Measurements from ENCODE around the gene RNF224. TPM values are rescaled to one million over a fixed set of nuclear protein-coding genes. Genes with fewer than 3 reads are reported as not detected.

Gene RNF224
- total RNA-seq, 1 experiment from 2014 or later: 1.2 TPM

GRCh38 chr9:137247135-137247915, 20.0 kb downstream of the RNF224 start:
- intact Hi-C loops (cut with micrococcal nuclease): no loop called here
- TF ChIP-seq EZH2 (IDR thresholded peaks at IDR 0.05; ENCODE audit: low read length, unreplicated experiment): no peak
- no peak for TF ChIP-seq CTCF (conservative IDR thresholded peaks at IDR 0.05; ENCODE audit: low read depth, low read length)
- no peak for TF ChIP-seq EZH2phosphoT487 (IDR thresholded peaks at IDR 0.05; ENCODE audit: borderline replicate concordance, low read length)
- BruUV-seq (replicated peaks): no TSS peak
- no peaks in the 10 kb centered on the region for H3K9me2 ChIP-seq (replicated peaks; ENCODE audit: low read length)
- H3K4me1 ChIP-seq (ENCODE audit: insufficient read depth, low read length): peaks cover 14% of the 10 kb centered on the region
- ATAC-seq: no peak
- H3K4me2 ChIP-seq (ENCODE audit: low read length): no peak overlapping the region
- H2AFZ ChIP-seq (ENCODE audit: low read length): no peak overlapping the region
- H3F3A ChIP-seq (ENCODE audit: low read length, unreplicated experiment): peaks cover 5% of the 10 kb centered on the region
- H3K36me3 ChIP-seq (ENCODE audit: low read depth, low read length): peaks cover 9% of the 10 kb centered on the region
- no peak overlapping the region for H3K27ac ChIP-seq (ENCODE audit: low read length)
- no peak for DNase-seq
- H3K9ac ChIP-seq (ENCODE audit: low read length): no peak overlapping the region
- no peak overlapping the region for H3K4me3 ChIP-seq (ENCODE audit: low read length)
- peaks cover 20% of the 10 kb centered on the region for H4K20me1 ChIP-seq (ENCODE audit: low read length)
- no peaks in the 10 kb centered on the region for H3K27me3 ChIP-seq (ENCODE audit: low read length)
- peaks cover 13% of the 10 kb centered on the region for H3K79me2 ChIP-seq (ENCODE audit: low read length)
- POLR2A ChIA-PET (ENCODE audit: unreplicated experiment): no interaction called here
- CTCF ChIA-PET: no interaction called here
- no peaks in the 10 kb centered on the region for H3K9me3 ChIP-seq (ENCODE audit: low read length)

- intact Hi-C loops (cut with micrococcal nuclease): no loop called here
- no peak for ATAC-seq
- peaks cover 4% of the 10 kb centered on the region for H3K36me3 ChIP-seq (ENCODE audit: low read depth, low read length)
- no peaks in the 10 kb centered on the region for H3K9me3 ChIP-seq (ENCODE audit: low read length)
- H3F3A ChIP-seq (ENCODE audit: low read length, unreplicated experiment): peaks cover 4% of the 10 kb centered on the region
- no peak overlapping the region for H3K9ac ChIP-seq (ENCODE audit: low read length)
- POLR2A ChIA-PET (ENCODE audit: unreplicated experiment): no interaction called here
- no peak for TF ChIP-seq EZH2phosphoT487 (IDR thresholded peaks at IDR 0.05; ENCODE audit: borderline replicate concordance, low read length)
- TF ChIP-seq EZH2 (IDR thresholded peaks at IDR 0.05; ENCODE audit: low read length, unreplicated experiment): no peak
- peaks cover 7% of the 10 kb centered on the region for H3K79me2 ChIP-seq (ENCODE audit: low read length)
- peaks cover 15% of the 10 kb centered on the region for H4K20me1 ChIP-seq (ENCODE audit: low read length)
- H3K27me3 ChIP-seq (ENCODE audit: low read length): no peaks in the 10 kb centered on the region
- DNase-seq: no peak
- no peaks in the 10 kb centered on the region for H3K9me2 ChIP-seq (replicated peaks; ENCODE audit: low read length)
- no peak overlapping the region for H3K4me3 ChIP-seq (ENCODE audit: low read length)
- H2AFZ ChIP-seq (ENCODE audit: low read length): no peak overlapping the region
- H3K4me2 ChIP-seq (ENCODE audit: low read length): no peak overlapping the region
- H3K27ac ChIP-seq (ENCODE audit: low read length): no peak overlapping the region
- CTCF ChIA-PET: no interaction called here
- BruUV-seq (replicated peaks): no TSS peak
- H3K4me1 ChIP-seq (ENCODE audit: insufficient read depth, low read length): peaks cover 8% of the 10 kb centered on the region; the same call in 1 of the 2 replicates
Observed at GRCh38 chr9:137247916-137248175, 20.5 kb downstream of the RNF224 start.

- no peak for DNase-seq
- H3K9me2 ChIP-seq (replicated peaks; ENCODE audit: low read length): no peaks in the 10 kb centered on the region
- peaks cover 3% of the 10 kb centered on the region for H3K79me2 ChIP-seq (ENCODE audit: low read length)
- ATAC-seq: no peak
- H3K9me3 ChIP-seq (ENCODE audit: low read length): no peaks in the 10 kb centered on the region
- H4K20me1 ChIP-seq (ENCODE audit: low read length): no peaks in the 10 kb centered on the region
- peaks cover 7% of the 10 kb centered on the region; the same call in 1 of the 2 replicates for H3K4me1 ChIP-seq (ENCODE audit: insufficient read depth, low read length)
- no peak overlapping the region for H3K4me2 ChIP-seq (ENCODE audit: low read length)
- H3F3A ChIP-seq (ENCODE audit: low read length, unreplicated experiment): no peaks in the 10 kb centered on the region
- H3K27me3 ChIP-seq (ENCODE audit: low read length): no peaks in the 10 kb centered on the region
- no peak overlapping the region for H3K27ac ChIP-seq (ENCODE audit: low read length)
- no peaks in the 10 kb centered on the region for H3K36me3 ChIP-seq (ENCODE audit: low read depth, low read length)
- H2AFZ ChIP-seq (ENCODE audit: low read length): no peak overlapping the region
- intact Hi-C loops (cut with micrococcal nuclease): no loop called here
- no peak for TF ChIP-seq CTCF (conservative IDR thresholded peaks at IDR 0.05; ENCODE audit: low read depth, low read length)
- no peak for TF ChIP-seq EZH2phosphoT487 (IDR thresholded peaks at IDR 0.05; ENCODE audit: borderline replicate concordance, low read length)
- no peak for TF ChIP-seq EZH2 (IDR thresholded peaks at IDR 0.05; ENCODE audit: low read length, unreplicated experiment)
- BruUV-seq (replicated peaks): no TSS peak
- H3K4me3 ChIP-seq (ENCODE audit: low read length): no peak overlapping the region
- ChIA-PET CTCF (no interaction called here), POLR2A (ENCODE audit: unreplicated experiment) (no interaction called here)
- no peak overlapping the region for H3K9ac ChIP-seq (ENCODE audit: low read length)
Observed at GRCh38 chr9:137250329-137251193, 23.3 kb downstream of the RNF224 start.

All from PC-3 (cell line).